Activated T-helper 9 cell treated with anti-CD3 and anti-CD28 coated beads, Interleukin-2, amount 50 U/mL, for 16 hours (primary cell): ENCODE results near the gene TBCEL.
"Not testable (repeated sequence)": the region's sequence is repeated elsewhere in the genome, so short reads cannot be mapped to it uniquely, and the experiment has no call there.

Experiments used
- DNase-seq: peaks from one replicate; pipeline ENCODE4 v3.0.0-alpha.2; 2020; ENCODE audit warnings: low read depth

Gene TBCEL

GRCh38 chr11:121029813-121030445 is 6.0 kb downstream of the TBCEL start:
- no peak for DNase-seq

- DNase-seq, result no peak
Measured at GRCh38 chr11:121031167-121031566, 7.3 kb downstream of the TBCEL start.

GRCh38 chr11:121031648-121032047 is 7.7 kb downstream of the TBCEL start:
- not testable (repeated sequence) for DNase-seq

- no peak for DNase-seq
Measured at GRCh38 chr11:121032546-121032945, 8.6 kb downstream of the TBCEL start.

GRCh38 chr11:121033635-121034034 is 9.7 kb downstream of the TBCEL start:
- no peak for DNase-seq

GRCh38 chr11:121035169-121035755 is 11.4 kb downstream of the TBCEL start:
- no peak for DNase-seq

GRCh38 chr11:121035780-121036179 is 11.9 kb downstream of the TBCEL start:
- DNase-seq, result no peak

GRCh38 chr11:121037016-121037415 is 13.1 kb downstream of the TBCEL start:
- DNase-seq, result no peak

GRCh38 chr11:121038648-121039409 is 14.9 kb downstream of the TBCEL start:
- DNase-seq, result no peak

- no peak for DNase-seq
Measured at GRCh38 chr11:121039971-121040613, 16.2 kb downstream of the TBCEL start.

- DNase-seq, result no peak
Measured at GRCh38 chr11:121040614-121041002, 16.7 kb downstream of the TBCEL start.

- no peak for DNase-seq
Measured at GRCh38 chr11:121041072-121041471, 17.2 kb downstream of the TBCEL start.

GRCh38 chr11:121042296-121042695 is 18.4 kb downstream of the TBCEL start:
- DNase-seq, result no peak

- DNase-seq, result no peak
Measured at GRCh38 chr11:121047926-121048325, 24.0 kb downstream of the TBCEL start.

GRCh38 chr11:121048464-121049233 is 24.7 kb downstream of the TBCEL start:
- no peak for DNase-seq

GRCh38 chr11:121053244-121053643 is 29.3 kb downstream of the TBCEL start:
- no peak for DNase-seq

GRCh38 chr11:121054266-121054665 is 30.4 kb downstream of the TBCEL start:
- no peak for DNase-seq

- no peak for DNase-seq
Measured at GRCh38 chr11:121055076-121055475, 31.2 kb downstream of the TBCEL start.

GRCh38 chr11:121057922-121058321 is 34.0 kb downstream of the TBCEL start:
- DNase-seq, result no peak

GRCh38 chr11:121058941-121059340 is 35.0 kb downstream of the TBCEL start:
- DNase-seq, result no peak

GRCh38 chr11:121059605-121060004 is 35.7 kb downstream of the TBCEL start:
- no peak for DNase-seq

- no peak for DNase-seq
Measured at GRCh38 chr11:121063728-121064127, 39.8 kb downstream of the TBCEL start.
